Stomach (tissue), 9 donors: ENCODE data around the gene UBXN6. TPM values are rescaled to one million over a fixed set of nuclear protein-coding genes. Genes with fewer than 3 reads are reported as not detected.

ENCODE experiments used
- DNase-seq, 2 donors: peaks; one replicate each; pipeline versions ENCODE4 v3.0.0 to v3.0.0-alpha.2; 2013 to 2019
- H3K27ac ChIP-seq, 5 donors: fragments of 200-600 bp in 4 of 5; sonication (generic) in 4 of 5; one replicate each; pipeline ENCODE4 v1.5.1; 2013 to 2019; ENCODE audit warnings: mild to moderate bottlenecking in 1 of 5, moderate library complexity in 1 of 5
- H3K27me3 ChIP-seq, 3 donors: fragments of 200-600 bp; sonication (generic); one replicate each; pipeline ENCODE4 v1.5.1; 2017 to 2019; ENCODE audit warnings: mixed run types in 1 of 3
- H3K36me3 ChIP-seq, 4 donors: fragments of 200-600 bp; sonication (generic); 1 replicate in 3 of 4; 2 replicates in 1 of 4; pipeline ENCODE4 v1.5.1; 2016 to 2019
- H3K4me1 ChIP-seq, 4 donors: fragments of 200-600 bp; sonication (generic); one replicate each; pipeline ENCODE4 v1.5.1; 2016 to 2019
- H3K4me3 ChIP-seq, 4 donors: fragments of 200-600 bp; sonication (generic) in 3 of 4; one replicate each; pipeline ENCODE4 v1.5.1; 2016 to 2019; ENCODE audit warnings: mild to moderate bottlenecking in 1 of 4
- H3K9me3 ChIP-seq, 4 donors: fragments of 200-600 bp; sonication (generic); one replicate each; pipeline ENCODE4 v1.5.1; 2016 to 2019
- CTCF ChIP-seq, 7 experiments: fragments of 450-650 bp in 4 of 7; fragments of 200-600 bp in 3 of 7; sonication (generic) in 3 of 7; IDR thresholded peaks; one replicate each; pipeline ENCODE4 v1.5.1; 2016 to 2019; ENCODE audit warnings: antibody characterized with exemption in 7 of 7, control low read depth in 2 of 7, mild to moderate bottlenecking in 1 of 7
- EP300 ChIP-seq: sonication (generic); formaldehyde crosslinking; IDR thresholded peaks from one replicate; pipeline ENCODE4 v1.6.1; 2017; ENCODE audit warnings: antibody characterized with exemption
- POLR2A ChIP-seq, 4 donors: fragments of 450-650 bp; IDR thresholded peaks; one replicate each; pipeline ENCODE4 v1.6.1; 2016; ENCODE audit warnings: antibody characterized with exemption in 4 of 4, control low read depth in 2 of 4, mild to moderate bottlenecking in 1 of 4, moderate library complexity in 1 of 4
- POLR2AphosphoS5 ChIP-seq, 3 donors: sonication (generic); formaldehyde crosslinking; IDR thresholded peaks; one replicate each; pipeline ENCODE4 v1.6.1; 2016; ENCODE audit warnings: antibody characterized with exemption in 3 of 3
- WGBS, 5 donors: extraction: QIAGEN DNeasy Blood & Tissue Kit in 3 of 5; methylation state at CpG; one replicate each; pipeline versions ENCODE4 v1.1.5 to v1.1.7; 2013 to 2018; 5-methylcytosine and 5-hydroxymethylcytosine counted together
- intact Hi-C: fragments of 100-400 bp; cut with DNase I; formaldehyde crosslinking; loops from one replicate; pipeline ENCODE4 v1.15.1; 2023; ENCODE audit warnings: low total_unique reads
- polyA plus RNA-seq, 3 donors: library from polyadenylated mRNA; stranded (reverse); fragments of 200-250 nt; gene quantifications; one replicate each; pipeline ENCODE4 v1.2.3, GENCODE V29; 2013
- total RNA-seq, 5 donors: library from RNA; depleted of rRNA; stranded (reverse); fragments of >200 nt; gene quantifications; one replicate each; pipeline versions ENCODE4 v1.1.0 to v1.2.3, GENCODE V29; 2014 to 2016
- donor health status: healthy with polysubstance abuse.
- donor health status: Bipolar disorder and iron deficiency.
- donor health status: healthy.

The UBXN6 gene
- total and polyA plus RNA-seq, 8 donors, result 19.3 to 208 (median 93.4) TPM

GRCh38 chr19:4452230-4452990 lies 5.2 kb downstream of the UBXN6 start:
- intact Hi-C loops, result no loop called here
- peak overlapping the region in 1 of 5 donors; percentile 46 for H3K27ac ChIP-seq
- TF ChIP-seq POLR2A (IDR thresholded peaks at IDR 0.05), result no peak
- TF ChIP-seq POLR2AphosphoS5 (IDR thresholded peaks at IDR 0.05), result no peak
- TF ChIP-seq CTCF (IDR thresholded peaks at IDR 0.05), result no peak
- no peak for TF ChIP-seq EP300
- H3K9me3 ChIP-seq, result no peaks in the 10 kb centered on the region
- peaks cover 19 to 53% (median 41%) of the 10 kb centered on the region in 4 donors for H3K4me1 ChIP-seq
- H3K27me3 ChIP-seq, result no peaks in the 10 kb centered on the region
- H3K4me3 ChIP-seq, result no peak overlapping the region
- WGBS, 5 donors, result 82 to 90% (median 89%) methylated on average over 16 to 24 of the region's 24 CpGs
- peaks cover 58 to 77% (median 75%) of the 10 kb centered on the region in 4 donors for H3K36me3 ChIP-seq
- DNase-seq, result no peak

- H3K9me3 ChIP-seq, result no peaks in the 10 kb centered on the region
- 80 to 99% (median 86%) methylated on average over 9 of the region's 9 CpGs for WGBS, 5 donors
- H3K27me3 ChIP-seq, result no peaks in the 10 kb centered on the region
- intact Hi-C loops, result no loop called here
- no peak overlapping the region for H3K4me3 ChIP-seq
- H3K36me3 ChIP-seq, result peaks cover 86 to 100% (median 100%) of the 10 kb centered on the region in 4 donors
- H3K4me1 ChIP-seq, result peaks cover 4 to 28% (median 16%) of the 10 kb centered on the region in 4 donors
- no peak for DNase-seq
- peak overlapping the region in 3 of 5 donors; percentile 54 to 84 (median 65) for H3K27ac ChIP-seq
- no peak for TF ChIP-seq POLR2AphosphoS5 (IDR thresholded peaks at IDR 0.05)
- TF ChIP-seq POLR2A (IDR thresholded peaks at IDR 0.05), result no peak
- no peak for TF ChIP-seq CTCF (IDR thresholded peaks at IDR 0.05)
- TF ChIP-seq EP300, result no peak
Measured at GRCh38 chr19:4449639-4450028, 8.0 kb downstream of the UBXN6 start.

GRCh38 chr19:4449022-4449638 lies 8.5 kb downstream of the UBXN6 start:
- intact Hi-C loops, result no loop called here
- H3K27me3 ChIP-seq, result no peaks in the 10 kb centered on the region
- no peaks in the 10 kb centered on the region for H3K9me3 ChIP-seq
- H3K27ac ChIP-seq, result peak overlapping the region in 3 of 5 donors; percentile 54 to 84 (median 65)
- no peak overlapping the region for H3K4me3 ChIP-seq
- H3K36me3 ChIP-seq, result peaks cover 85 to 100% (median 100%) of the 10 kb centered on the region in 4 donors
- DNase-seq, result peak in 1 of 2 donors; percentile 44
- TF ChIP-seq CTCF (IDR thresholded peaks at IDR 0.05), result no peak
- TF ChIP-seq EP300, result peak; percentile 46
- peak in 1 of 3 donors; percentile 40 for TF ChIP-seq POLR2AphosphoS5 (IDR thresholded peaks at IDR 0.05)
- H3K4me1 ChIP-seq, result peaks cover 4 to 23% (median 14%) of the 10 kb centered on the region in 4 donors
- WGBS, 5 donors, result 62 to 83% (median 76%) methylated on average over 17 to 24 of the region's 24 CpGs

GRCh38 chr19:4448147-4448985 lies 9.2 kb downstream of the UBXN6 start:
- Histone ChIP-seq H3K36me3 (peaks cover 77 to 100% (median 96%) of the 10 kb centered on the region in 4 donors), H3K9me3 (no peaks in the 10 kb centered on the region), H3K27ac (peak overlapping the region in 3 of 5 donors; percentile 54 to 84 (median 65)), H3K27me3 (no peaks in the 10 kb centered on the region), H3K4me1 (peaks cover 4 to 21% (median 13%) of the 10 kb centered on the region in 4 donors), H3K4me3 (no peak overlapping the region)
- DNase-seq, result peak in 1 of 2 donors; percentile 16
- TF ChIP-seq POLR2A (IDR thresholded peaks at IDR 0.05) (no peak), POLR2AphosphoS5 (IDR thresholded peaks at IDR 0.05) (no peak), CTCF (IDR thresholded peaks at IDR 0.05) (no peak)
- WGBS, 5 donors, result 71 to 82% (median 76%) methylated on average over 29 to 30 of the region's 30 CpGs
- intact Hi-C loops, result no loop called here
